NCI-H460 (cell line): Measurements from ENCODE around the gene ZNF618. TPM values are rescaled to one million over a fixed set of nuclear protein-coding genes. Genes with fewer than 3 reads are reported as not detected.

Experiments
- total RNA-seq: library from RNA; depleted of rRNA; stranded (reverse); fragments of >200 nt; shearing (Covaris generic); gene quantifications from 2 replicates; pipeline ENCODE4 v1.2.3, GENCODE V29; 2014; rRNA removed

ZNF618 gene
- total RNA-seq, 1 experiment from 2014 or later = 2.9 TPM

Other genes starting within 250 kb of the ZNF618 start
- 0.62 and 1.1 TPM in 2 replicates for gene AMBP, start 202.0 kb downstream of the ZNF618 start, total RNA-seq
- gene KIF12, start 223.0 kb downstream of the ZNF618 start, total RNA-seq = not detected in 2 replicates